ENCODE measurements around the gene CACNG4.

Gene CACNG4

DNA sequence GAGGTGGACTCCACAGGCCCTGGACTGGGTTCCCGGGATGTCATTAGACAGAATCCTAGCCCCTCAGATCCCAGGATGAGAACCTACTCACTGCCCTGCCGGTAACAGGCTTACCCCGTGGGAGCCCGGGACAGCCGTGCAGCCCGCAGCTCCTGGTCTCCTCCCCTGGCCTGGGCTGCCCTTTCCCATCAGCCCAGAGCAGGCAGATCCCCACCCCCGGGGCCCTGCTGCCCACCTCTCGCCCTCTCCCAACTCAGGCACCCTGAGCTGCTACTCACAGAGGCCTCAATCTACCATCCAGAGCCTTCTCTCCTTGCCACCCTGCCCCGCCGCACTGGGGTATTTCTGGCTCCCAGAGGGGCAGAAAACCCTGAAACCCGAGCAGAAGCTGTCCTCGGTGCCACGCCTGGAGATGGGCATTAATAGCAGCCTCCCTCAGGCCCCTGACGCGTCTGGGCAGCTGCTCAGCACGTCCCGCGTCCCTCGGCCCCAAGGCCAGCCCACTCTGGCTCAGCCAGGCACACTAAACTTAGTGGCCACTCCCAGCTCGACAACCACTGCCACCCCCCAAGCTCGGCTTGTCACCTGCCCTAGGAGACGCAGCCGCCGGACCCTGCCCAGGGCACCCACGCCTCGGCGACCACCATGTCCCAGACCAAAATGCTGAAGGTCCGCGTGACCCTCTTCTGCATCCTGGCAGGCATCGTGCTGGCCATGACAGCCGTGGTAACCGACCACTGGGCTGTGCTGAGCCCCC, 79.7 kb downstream of the CACNG4 start, which contains the start of gene CACNG1:
Gene CACNG1 (plus strand): TSS at position 539 of the 757 bp plus-strand sequence. CDS start 107 bp downstream, at position 646.
- DNase-seq, result no peak

DNA sequence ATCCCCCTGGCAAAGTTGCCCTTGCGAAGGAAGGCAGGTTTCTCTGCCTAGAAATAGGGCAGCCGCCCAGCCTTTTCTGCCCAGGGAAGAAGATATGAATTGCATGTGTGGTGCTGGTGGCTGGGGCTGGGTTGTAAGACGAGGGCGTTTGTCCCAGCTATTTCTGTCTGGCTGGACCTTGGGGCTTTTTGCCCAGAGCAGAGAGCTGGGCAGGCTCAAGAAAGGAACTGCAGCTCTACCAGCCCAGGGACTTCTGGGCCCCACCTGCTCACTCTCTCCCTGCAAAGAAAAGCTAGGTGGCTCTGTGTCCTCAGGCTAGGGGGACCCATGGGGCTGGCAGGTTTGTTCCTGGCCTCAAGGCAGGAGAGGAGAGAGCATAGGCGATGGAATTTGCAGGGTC, 80.4 kb downstream of the CACNG4 start:
- no peak for DNase-seq

GRCh38 chr17:67046398-67046797, 81.9 kb downstream of the CACNG4 start:
- DNase-seq, result no peak

GRCh38 chr17:67047382-67047781, 82.9 kb downstream of the CACNG4 start:
- no peak for DNase-seq

DNA sequence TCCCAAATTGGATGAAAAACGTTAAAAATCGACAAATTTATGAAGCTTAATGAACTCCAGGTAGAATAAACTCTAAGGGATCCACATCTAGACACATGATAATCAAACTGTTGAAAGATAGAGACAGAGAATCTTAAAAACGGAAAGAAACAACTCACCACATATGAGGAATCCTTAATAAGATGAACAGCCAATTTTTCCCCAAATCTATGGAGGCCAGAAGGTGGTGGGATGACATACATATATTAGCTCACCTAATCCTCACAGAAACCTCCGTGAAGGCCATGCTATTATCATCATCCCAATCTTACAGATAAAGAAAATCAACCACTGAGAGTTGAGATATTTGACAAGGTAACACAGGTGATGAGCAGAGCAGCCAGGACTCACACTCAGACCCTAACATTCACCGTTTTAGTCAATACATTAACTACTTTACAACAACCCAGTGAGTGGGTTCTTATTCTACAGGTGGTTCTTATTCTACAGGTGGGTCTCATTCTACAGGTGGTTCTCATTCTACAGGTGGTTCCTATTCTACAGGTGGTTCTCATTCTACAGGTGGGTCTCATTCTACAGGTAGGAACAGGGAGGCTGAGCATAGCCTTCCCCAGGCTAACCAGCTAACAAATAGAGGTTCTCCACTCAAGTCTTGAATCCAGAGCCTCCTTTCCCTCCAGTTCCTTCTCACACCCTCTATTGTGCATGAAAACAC, 84.7 kb downstream of the CACNG4 start:
- DNase-seq, result no peak

DNA sequence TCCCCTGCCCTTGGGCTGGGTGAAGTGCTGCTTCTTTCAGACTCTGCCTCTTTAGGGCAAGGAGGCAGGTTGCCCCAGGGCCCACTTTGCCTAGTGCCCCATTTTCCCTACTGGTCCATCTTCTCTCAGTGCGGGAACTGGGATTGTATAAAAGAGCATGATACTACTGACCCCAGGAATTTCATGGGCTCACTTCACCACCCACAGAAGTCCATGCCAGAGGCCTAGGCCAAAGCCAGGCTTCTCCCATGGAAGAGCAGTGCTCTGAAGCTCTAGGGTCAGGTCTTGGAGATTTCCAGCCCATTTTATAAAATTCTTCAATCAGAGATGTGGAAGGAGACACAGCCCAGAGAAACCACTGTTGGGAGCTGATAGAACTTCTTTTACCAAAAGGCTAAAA, 85.6 kb downstream of the CACNG4 start:
- DNase-seq, result no peak

GRCh38 chr17:67050471-67051154, 86.1 kb downstream of the CACNG4 start:
- no peak for DNase-seq

GRCh38 chr17:67051155-67051538, 86.6 kb downstream of the CACNG4 start:
- DNase-seq, result no peak

GRCh38 chr17:67051837-67052236, 87.3 kb downstream of the CACNG4 start:
- DNase-seq, result no peak

DNA sequence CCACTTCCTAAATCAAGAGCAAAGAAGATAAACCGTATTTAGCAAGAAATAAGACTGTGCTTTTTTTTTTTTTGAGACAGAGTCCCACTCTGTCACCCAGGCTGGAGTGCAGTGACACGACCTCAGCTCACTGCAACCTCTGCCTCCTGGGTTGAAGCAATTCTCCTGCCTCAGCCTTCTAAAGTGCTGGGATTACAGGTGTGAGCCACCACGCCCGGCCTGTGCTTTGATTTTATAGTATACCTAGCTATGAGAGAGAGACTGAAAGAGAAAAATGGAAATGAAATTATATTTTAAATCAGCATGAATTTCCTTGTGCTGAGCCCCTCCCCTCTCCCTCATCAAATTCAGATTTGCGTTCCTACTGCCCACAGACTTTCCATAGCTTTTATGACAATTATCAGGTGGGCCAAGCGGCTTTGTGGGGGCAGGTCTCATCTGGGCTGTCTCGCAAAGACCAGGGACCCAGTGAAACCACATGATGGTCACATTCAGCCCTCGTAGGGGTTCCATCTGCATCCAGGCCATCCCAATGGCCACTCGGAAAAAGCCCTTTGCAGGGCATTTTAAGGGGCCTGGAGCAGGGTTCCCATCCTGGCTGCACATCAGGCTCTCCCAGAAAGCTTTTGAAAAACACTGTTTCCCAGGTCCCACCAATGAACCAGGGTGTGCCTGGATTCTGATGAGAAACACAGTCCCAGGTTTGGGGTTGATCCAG, 88.4 kb downstream of the CACNG4 start:
- no peak for DNase-seq

GRCh38 chr17:67053438-67054000, 89.0 kb downstream of the CACNG4 start:
- DNase-seq, result no peak

DNA sequence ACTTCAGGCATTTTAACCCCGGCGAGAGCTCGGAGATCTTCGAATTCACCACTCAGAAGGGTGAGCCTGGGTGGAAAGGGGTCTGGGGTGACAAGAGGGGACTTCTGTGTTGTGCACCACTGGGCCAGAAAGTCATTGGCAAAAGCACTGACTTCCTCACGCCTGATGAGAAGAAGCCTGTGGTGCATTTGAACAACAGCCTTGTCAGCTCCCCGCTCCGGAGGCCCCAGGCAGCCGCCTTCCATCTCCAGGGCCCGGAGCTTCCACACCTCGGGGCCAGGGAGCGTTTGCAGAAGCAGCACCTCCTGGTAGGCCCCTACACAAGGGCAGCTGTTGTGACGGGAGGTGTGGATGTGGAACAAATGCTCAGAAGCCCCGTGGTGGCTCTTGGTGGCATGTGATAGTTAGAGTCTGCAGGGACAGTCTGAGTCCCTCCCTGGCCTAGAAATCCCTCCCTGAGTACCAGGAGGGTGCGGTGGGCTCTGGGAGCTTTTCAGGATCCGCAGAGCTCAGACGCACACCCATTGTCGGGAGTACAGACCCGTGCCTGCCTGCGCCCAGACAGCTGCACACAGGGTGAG, 89.6 kb downstream of the CACNG4 start:
- DNase-seq, result no peak

GRCh38 chr17:67054608-67055007, 90.1 kb downstream of the CACNG4 start:
- no peak for DNase-seq

- DNase-seq, result no peak
Observed at GRCh38 chr17:67055041-67055443, 90.5 kb downstream of the CACNG4 start.

- no peak for DNase-seq
Observed at GRCh38 chr17:67055811-67056745, 91.6 kb downstream of the CACNG4 start.

DNA sequence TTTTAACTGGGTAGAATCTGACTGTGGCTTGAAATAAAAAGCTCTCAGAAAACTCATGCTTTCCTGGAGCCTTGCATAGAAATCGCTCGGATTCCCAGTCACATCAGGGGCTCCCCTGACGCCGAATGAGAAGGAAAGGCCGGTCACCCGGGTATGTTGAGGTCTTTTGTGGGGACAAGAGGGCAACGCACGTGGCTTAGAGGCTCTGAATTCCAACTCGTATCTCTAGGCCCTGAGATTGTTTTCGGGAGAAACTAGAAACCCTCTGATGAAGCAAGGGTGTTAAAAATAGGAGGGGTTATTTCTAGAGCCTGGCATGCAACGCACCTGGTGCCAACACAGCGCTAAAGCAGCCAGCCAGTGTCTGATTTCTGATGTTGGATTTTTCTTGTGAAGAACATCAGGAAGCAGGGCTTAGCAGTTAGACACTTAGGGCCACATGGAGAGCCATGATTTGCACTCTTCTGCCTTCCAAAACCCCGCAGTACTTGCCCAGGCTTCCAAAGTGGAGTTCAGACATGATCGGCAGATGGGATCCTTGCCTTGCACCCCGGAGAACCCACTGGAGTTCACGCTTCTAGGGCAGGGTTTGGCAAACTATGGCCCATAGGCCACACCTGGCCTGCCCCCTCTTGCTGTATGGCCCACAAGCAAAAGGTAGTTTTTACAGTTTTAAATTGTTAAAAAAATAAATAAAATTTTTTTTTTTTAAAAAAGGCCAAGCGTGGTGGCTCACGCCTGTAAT, 92.4 kb downstream of the CACNG4 start:
- DNase-seq, result no peak

DNA sequence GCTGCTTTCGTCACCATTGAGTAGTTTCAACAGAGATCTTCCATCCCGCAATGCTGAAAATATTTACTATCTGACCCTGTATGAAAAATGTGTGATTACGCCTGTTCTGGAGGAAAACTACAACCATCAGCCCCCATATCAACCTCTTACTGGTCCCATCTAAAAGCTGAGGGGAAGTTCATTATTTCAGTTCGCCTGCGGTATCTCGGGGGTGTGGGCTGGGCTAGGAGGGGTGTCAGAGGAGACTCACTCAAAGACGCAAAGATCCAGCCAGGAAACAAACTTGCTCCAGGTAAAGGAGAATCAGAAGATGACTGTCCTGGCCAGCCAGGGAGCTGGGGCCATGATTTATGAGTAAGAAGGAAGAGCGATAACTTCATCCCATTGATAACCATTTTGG, 93.5 kb downstream of the CACNG4 start:
- DNase-seq, result no peak

DNA sequence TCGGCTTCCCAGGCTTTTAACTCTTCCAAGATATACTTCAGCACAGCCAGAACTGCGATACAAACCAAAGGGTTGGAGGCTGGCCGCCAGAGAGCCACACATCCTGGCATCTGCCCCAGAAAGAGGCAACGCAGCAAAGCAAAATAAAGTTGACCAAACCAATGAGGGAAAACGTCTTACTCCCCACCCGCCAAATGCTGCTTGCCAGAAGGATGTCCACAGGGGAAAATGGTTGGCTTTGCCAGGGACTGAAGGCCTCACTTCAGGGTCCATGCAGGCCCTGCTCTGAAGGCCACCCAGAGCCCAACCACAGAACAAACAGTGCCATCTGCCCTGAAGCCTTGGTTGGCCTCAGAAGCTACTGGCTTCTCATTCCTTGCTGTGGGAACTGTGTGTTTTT, 94.9 kb downstream of the CACNG4 start:
- DNase-seq, result no peak

DNA sequence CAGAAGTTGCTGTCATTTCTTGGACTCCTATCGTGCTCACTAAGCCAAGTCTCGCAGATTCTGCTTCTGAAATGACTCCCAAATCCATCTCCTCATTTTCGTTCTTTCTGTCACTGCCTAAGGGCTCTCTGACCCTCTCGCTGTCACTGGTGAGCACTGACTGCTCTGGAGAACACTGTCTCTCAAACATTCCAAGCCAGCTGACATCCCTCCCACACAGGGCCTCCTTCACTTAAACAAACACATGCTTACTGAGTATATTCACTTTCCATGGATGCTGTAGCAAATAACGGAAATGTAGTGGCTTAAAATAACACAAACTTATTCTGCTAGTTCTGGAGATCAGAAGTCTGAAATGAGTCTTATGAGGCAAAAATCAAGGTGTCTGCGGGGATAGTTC, 98.6 kb downstream of the CACNG4 start:
- DNase-seq, result no peak

DNA sequence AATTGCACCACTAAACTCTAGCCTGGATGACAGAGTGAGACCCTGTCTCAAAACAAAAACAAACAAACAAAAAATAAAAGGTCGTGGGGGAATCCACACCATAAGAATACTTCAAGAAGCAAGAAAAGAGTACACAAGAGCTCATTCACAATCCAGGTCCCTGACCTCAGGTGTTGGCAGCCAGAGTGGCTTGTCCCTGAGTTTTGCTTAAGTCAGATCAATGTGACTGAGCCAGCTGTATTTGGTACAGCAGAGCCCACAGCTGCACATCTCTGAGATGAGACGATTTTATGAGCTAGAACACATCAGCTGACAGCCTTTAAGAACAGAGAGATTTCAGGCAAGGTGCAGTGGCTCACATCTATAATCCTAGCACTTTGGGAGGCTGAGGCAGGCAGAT, 102.2 kb downstream of the CACNG4 start:
- DNase-seq, result no peak
